Measurements from ENCODE around the gene LRRC3. TPM values are rescaled to one million over a fixed set of nuclear protein-coding genes. Genes with fewer than 3 reads are reported as not detected.

Gene LRRC3
- total RNA-seq, 1 donor from 2014 or later: 4.0 TPM

DNA sequence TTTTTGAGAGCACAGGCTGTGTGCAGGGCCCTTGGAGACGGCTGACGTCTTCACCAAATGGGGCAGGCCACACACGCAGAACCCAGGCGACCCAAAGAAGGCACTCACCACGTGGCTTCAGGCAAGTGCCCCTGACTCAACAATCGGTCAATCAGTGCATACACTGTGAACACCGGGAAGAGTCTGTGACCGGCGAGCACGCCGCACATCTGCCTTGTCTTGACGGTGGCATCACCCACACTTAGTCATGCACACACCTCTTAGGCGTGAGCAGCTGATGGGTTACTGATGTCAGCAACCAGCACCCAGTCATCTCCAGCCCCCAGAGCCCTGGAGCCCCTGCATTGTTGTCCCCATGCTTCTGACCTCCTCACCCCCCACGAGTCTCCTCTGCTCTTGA, 4.9 kb upstream of the LRRC3 start:
- Mint-ChIP-seq H3K27ac (ENCODE audit: unreplicated experiment) (no peak overlapping the region), H3K4me3 (ENCODE audit: unreplicated experiment) (no peak overlapping the region), H3K27me3 (ENCODE audit: unreplicated experiment) (peaks cover 35% of the 10 kb centered on the region), H3K4me1 (ENCODE audit: unreplicated experiment) (no peaks in the 10 kb centered on the region), H3K9me3 (ENCODE audit: unreplicated experiment) (peaks cover 6% of the 10 kb centered on the region), H3K36me3 (ENCODE audit: unreplicated experiment) (no peaks in the 10 kb centered on the region)
- TF ChIP-seq, protein P1, sequence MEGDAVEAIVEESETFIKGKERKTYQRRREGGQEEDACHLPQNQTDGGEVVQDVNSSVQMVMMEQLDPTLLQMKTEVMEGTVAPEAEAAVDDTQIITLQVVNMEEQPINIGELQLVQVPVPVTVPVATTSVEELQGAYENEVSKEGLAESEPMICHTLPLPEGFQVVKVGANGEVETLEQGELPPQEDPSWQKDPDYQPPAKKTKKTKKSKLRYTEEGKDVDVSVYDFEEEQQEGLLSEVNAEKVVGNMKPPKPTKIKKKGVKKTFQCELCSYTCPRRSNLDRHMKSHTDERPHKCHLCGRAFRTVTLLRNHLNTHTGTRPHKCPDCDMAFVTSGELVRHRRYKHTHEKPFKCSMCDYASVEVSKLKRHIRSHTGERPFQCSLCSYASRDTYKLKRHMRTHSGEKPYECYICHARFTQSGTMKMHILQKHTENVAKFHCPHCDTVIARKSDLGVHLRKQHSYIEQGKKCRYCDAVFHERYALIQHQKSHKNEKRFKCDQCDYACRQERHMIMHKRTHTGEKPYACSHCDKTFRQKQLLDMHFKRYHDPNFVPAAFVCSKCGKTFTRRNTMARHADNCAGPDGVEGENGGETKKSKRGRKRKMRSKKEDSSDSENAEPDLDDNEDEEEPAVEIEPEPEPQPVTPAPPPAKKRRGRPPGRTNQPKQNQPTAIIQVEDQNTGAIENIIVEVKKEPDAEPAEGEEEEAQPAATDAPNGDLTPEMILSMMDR (IDR thresholded peaks at IDR 0.05): no peak
- DNase-seq (ENCODE audit: extremely low spot score, unreplicated experiment): no peak

DNA sequence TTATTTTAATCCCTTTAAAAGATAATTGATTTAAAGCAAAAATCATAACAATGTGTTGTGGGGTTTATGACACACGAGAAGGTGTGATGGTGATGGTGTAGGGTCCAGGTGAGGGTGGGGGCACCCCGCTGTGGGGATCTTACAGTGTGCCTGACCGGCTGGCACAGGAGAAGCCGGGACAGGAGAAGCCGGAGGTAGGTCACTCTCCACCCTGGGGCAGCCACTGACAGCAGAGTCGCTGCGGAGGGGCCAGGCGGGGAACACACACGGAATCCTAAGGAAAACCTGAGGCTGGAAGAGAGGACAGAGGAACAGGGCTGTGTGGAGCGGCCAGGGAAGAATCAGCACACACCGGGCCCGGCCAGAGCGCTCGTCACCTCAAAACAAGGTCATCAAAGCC, 4.3 kb upstream of the LRRC3 start:
- Mint-ChIP-seq H3K4me3 (ENCODE audit: unreplicated experiment) (no peak overlapping the region), H3K27ac (ENCODE audit: unreplicated experiment) (no peak overlapping the region), H3K27me3 (ENCODE audit: unreplicated experiment) (peaks cover 35% of the 10 kb centered on the region), H3K9me3 (ENCODE audit: unreplicated experiment) (peaks cover 6% of the 10 kb centered on the region), H3K36me3 (ENCODE audit: unreplicated experiment) (no peaks in the 10 kb centered on the region), H3K4me1 (ENCODE audit: unreplicated experiment) (no peaks in the 10 kb centered on the region)
- TF ChIP-seq, protein P1 (IDR thresholded peaks at IDR 0.05): no peak
- DNase-seq (ENCODE audit: extremely low spot score, unreplicated experiment): no peak

DNA sequence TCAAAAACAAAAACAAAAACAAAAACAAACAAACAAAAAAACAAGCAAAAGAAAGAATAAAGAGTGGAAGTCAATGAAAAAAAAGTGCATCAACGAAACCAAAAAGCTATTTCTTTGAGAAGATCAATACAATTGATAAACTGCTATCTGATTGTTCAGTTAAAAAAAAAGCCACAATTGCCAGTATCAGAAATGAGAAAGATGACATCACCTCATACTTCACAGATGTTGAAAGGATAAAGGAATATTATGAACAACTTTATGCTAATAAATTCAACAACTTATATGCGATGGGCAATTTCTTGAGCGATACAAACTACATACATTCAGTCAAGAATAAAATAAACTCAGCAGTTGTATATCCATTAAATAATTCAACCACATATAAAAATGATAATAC, 2.2 kb upstream of the LRRC3 start:
- Mint-ChIP-seq H3K27me3 (ENCODE audit: unreplicated experiment) (peaks cover 28% of the 10 kb centered on the region), H3K4me1 (ENCODE audit: unreplicated experiment) (no peaks in the 10 kb centered on the region), H3K36me3 (ENCODE audit: unreplicated experiment) (no peaks in the 10 kb centered on the region), H3K9me3 (ENCODE audit: unreplicated experiment) (peaks cover 6% of the 10 kb centered on the region), H3K4me3 (ENCODE audit: unreplicated experiment) (no peak overlapping the region), H3K27ac (ENCODE audit: unreplicated experiment) (no peak overlapping the region)
- DNase-seq (ENCODE audit: extremely low spot score, unreplicated experiment): no peak
- TF ChIP-seq, protein P1 (IDR thresholded peaks at IDR 0.05): no peak

DNA sequence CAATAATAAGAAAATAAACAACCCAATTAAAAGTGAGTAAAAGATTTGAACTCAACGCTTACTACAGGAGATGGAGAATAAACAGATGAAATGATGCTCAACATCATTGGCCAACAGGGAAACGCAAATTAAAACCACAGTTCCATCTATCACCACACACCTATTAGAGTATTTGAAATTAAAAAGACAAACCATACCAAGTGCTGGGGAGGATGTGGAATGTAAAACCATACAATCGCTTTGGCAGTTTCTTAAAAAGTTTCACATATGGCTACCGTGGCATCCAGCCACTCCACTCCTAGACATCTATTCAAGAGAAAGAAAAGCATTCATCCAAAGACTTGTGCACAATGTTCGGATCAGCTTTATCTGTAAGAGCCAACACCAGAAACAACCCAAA, 1.3 kb upstream of the LRRC3 start:
- no peak overlapping the region for H3K27ac Mint-ChIP-seq (ENCODE audit: unreplicated experiment)
- H3K4me1 Mint-ChIP-seq (ENCODE audit: unreplicated experiment): no peaks in the 10 kb centered on the region
- no peak for DNase-seq (ENCODE audit: extremely low spot score, unreplicated experiment)
- TF ChIP-seq, protein P1 (IDR thresholded peaks at IDR 0.05): no peak
- H3K4me3 Mint-ChIP-seq (ENCODE audit: unreplicated experiment): peak overlapping the region; percentile 32
- no peaks in the 10 kb centered on the region for H3K36me3 Mint-ChIP-seq (ENCODE audit: unreplicated experiment)
- H3K27me3 Mint-ChIP-seq (ENCODE audit: unreplicated experiment): peaks cover 25% of the 10 kb centered on the region
- H3K9me3 Mint-ChIP-seq (ENCODE audit: unreplicated experiment): peaks cover 6% of the 10 kb centered on the region

DNA sequence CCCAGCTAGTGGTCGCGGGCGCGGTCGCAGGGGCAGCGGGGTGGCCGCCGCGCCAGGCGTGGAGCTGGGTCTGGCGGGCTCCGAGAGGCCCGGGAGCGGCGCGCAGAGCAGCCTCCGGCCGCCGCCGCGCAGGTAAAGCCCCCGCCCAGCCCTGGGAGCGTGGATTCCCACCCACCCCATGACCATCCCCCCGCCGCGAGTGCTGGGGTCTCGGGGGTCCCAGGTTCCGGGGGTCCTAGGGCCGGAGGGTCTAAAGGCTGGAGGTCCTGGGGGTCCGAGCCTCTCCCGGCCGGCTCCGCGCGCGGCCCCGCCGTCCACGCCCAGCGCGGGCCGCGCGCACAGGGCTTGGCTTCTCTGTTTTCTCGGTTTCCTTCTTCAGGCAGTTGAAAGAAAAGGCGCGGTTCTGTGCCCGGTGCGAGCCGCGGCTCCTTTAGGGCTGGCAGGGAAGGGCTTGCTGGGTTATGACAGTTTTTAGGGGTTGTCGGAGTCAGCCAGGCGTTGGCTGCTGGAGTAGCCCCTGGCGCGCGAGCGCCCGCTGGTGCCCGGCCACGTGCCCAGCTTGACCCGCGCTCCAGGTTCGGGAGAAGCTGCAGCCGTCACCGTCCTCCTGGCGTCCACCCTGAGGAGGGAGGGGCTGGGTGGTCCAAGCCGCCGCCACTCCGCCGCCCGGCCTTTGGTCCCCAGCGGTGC, 359 bp downstream of the LRRC3 start:
- H3K36me3 Mint-ChIP-seq (ENCODE audit: unreplicated experiment): no peaks in the 10 kb centered on the region
- peaks cover 6% of the 10 kb centered on the region for H3K9me3 Mint-ChIP-seq (ENCODE audit: unreplicated experiment)
- peak overlapping the region; percentile 78 for H3K4me3 Mint-ChIP-seq (ENCODE audit: unreplicated experiment)
- DNase-seq (ENCODE audit: extremely low spot score, unreplicated experiment): no peak
- no peak overlapping the region for H3K27ac Mint-ChIP-seq (ENCODE audit: unreplicated experiment)
- no peaks in the 10 kb centered on the region for H3K4me1 Mint-ChIP-seq (ENCODE audit: unreplicated experiment)
- TF ChIP-seq, protein P1 (IDR thresholded peaks at IDR 0.05): no peak
- peaks cover 19% of the 10 kb centered on the region for H3K27me3 Mint-ChIP-seq (ENCODE audit: unreplicated experiment)
